ENCODE data around the gene CEP104.

The CEP104 gene

GRCh38 chr1:3762151-3762872, 94.7 kb downstream of the CEP104 start:
- no peak for DNase-seq (ENCODE audit: low read depth)
